Nephron (organoid): ENCODE measurements around the gene VANGL2.

Experiments used
- H3K27ac Mint-ChIP-seq, 3 experiments: 2 replicates each; pipeline ENCODE4 v1.8.0; 2020; ENCODE audit warnings: mixed read lengths in 3 of 3, mild to moderate bottlenecking in 2 of 3, moderate library complexity in 1 of 3
- H3K27me3 Mint-ChIP-seq: 2 replicates; pipeline ENCODE4 v1.8.0; 2021; ENCODE audit warnings: low read depth, mild to moderate bottlenecking, moderate library complexity, mixed read lengths
- H3K36me3 Mint-ChIP-seq: 2 replicates; pipeline ENCODE4 v1.8.0; 2020; ENCODE audit warnings: low read depth, mixed read lengths
- H3K4me1 Mint-ChIP-seq: 2 replicates; pipeline ENCODE4 v1.8.0; 2020; ENCODE audit warnings: mixed read lengths
- H3K4me3 Mint-ChIP-seq, 3 experiments: 2 replicates each; pipeline ENCODE4 v1.8.0; 2020; ENCODE audit warnings: mild to moderate bottlenecking in 3 of 3, mixed read lengths in 3 of 3, moderate library complexity in 2 of 3
- H3K9me3 Mint-ChIP-seq: 2 replicates; pipeline ENCODE4 v1.8.0; 2020; ENCODE audit warnings: mixed read lengths
- TF ChIP-seq, protein P1 (sequence below), 3 experiments: fragments of 200-600 bp; sonication (generic); IDR thresholded peaks; one replicate each; pipeline ENCODE4 v1.5.0; 2021; ENCODE audit warnings: antibody characterized with exemption in 3 of 3; ENCODE audit not compliant: unreplicated experiment in 3 of 3

Gene VANGL2

DNA sequence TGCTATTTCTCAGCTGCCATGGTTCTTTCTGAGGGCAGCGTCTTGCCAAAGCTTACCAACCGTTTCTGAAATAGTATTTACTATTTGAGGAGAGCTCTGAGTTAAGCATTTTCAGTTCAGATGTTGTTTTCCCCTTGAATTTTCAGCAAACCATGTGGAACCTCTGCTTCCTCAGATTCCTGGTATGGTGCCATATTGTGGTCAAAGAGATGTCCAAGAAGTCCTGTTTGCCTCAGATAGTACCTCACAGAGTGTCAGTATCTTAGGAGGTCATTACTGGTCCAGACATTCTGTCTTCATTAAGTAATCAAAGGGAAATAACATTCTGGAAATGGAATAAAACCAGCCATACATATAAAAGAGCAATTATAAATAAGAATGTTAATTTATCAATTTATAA is 36.6 kb downstream of the VANGL2 start:
- no peaks in the 10 kb centered on the region for H3K27me3 Mint-ChIP-seq
- H3K4me1 Mint-ChIP-seq, result no peaks in the 10 kb centered on the region
- H3K4me3 Mint-ChIP-seq, result no peak overlapping the region
- H3K36me3 Mint-ChIP-seq, result no peaks in the 10 kb centered on the region
- TF ChIP-seq, protein P1, sequence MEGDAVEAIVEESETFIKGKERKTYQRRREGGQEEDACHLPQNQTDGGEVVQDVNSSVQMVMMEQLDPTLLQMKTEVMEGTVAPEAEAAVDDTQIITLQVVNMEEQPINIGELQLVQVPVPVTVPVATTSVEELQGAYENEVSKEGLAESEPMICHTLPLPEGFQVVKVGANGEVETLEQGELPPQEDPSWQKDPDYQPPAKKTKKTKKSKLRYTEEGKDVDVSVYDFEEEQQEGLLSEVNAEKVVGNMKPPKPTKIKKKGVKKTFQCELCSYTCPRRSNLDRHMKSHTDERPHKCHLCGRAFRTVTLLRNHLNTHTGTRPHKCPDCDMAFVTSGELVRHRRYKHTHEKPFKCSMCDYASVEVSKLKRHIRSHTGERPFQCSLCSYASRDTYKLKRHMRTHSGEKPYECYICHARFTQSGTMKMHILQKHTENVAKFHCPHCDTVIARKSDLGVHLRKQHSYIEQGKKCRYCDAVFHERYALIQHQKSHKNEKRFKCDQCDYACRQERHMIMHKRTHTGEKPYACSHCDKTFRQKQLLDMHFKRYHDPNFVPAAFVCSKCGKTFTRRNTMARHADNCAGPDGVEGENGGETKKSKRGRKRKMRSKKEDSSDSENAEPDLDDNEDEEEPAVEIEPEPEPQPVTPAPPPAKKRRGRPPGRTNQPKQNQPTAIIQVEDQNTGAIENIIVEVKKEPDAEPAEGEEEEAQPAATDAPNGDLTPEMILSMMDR (IDR thresholded peaks at IDR 0.05; ENCODE audit: unreplicated experiment in 3 of 3), result no peak
- no peaks in the 10 kb centered on the region for H3K9me3 Mint-ChIP-seq
- no peak overlapping the region for H3K27ac Mint-ChIP-seq

DNA sequence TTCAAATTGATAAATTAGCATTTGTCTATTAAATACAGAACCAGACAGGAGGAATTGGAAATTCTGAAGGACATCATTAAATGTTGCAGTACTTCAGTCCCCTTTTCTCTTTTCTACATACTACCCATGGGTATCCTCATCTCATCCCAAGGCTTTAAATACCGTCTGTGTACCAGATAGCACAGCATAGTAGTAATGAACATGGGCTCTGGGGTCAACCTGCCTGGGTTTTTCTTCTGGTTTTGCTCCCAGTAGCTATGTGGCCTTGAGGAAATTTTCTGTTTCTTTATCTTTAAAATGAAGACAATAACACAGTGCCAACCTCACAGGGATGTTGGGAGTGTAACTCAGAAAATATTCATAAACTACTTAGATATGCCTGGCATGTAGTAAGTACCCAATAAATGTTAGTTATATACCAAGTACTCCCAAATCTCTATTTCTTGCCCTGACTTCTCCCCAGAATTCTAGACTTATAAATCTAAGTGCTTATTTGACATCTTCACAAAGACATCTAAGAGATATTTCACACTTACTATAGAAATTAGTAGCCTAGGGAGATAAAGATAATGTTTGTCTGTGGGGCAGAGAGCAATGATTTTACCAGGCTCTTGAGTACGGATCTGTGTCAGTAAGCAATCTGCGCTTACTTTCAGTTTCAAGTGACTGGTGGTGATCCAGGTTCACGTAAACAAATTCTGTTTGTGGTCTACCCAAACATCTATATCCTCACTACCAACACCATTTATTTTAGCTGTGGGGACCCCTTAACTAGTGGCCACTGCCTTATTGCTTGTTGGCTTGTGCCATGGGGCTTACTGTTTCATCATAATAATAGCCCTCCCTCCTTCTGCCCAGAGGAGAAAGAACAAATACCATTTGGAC is 37.3 kb downstream of the VANGL2 start:
- TF ChIP-seq, protein P1 (IDR thresholded peaks at IDR 0.05; ENCODE audit: unreplicated experiment in 3 of 3), result no peak
- no peak overlapping the region for H3K4me3 Mint-ChIP-seq
- no peaks in the 10 kb centered on the region for H3K9me3 Mint-ChIP-seq
- no peaks in the 10 kb centered on the region for H3K36me3 Mint-ChIP-seq
- no peak overlapping the region for H3K27ac Mint-ChIP-seq
- no peaks in the 10 kb centered on the region for H3K4me1 Mint-ChIP-seq
- no peaks in the 10 kb centered on the region for H3K27me3 Mint-ChIP-seq

DNA sequence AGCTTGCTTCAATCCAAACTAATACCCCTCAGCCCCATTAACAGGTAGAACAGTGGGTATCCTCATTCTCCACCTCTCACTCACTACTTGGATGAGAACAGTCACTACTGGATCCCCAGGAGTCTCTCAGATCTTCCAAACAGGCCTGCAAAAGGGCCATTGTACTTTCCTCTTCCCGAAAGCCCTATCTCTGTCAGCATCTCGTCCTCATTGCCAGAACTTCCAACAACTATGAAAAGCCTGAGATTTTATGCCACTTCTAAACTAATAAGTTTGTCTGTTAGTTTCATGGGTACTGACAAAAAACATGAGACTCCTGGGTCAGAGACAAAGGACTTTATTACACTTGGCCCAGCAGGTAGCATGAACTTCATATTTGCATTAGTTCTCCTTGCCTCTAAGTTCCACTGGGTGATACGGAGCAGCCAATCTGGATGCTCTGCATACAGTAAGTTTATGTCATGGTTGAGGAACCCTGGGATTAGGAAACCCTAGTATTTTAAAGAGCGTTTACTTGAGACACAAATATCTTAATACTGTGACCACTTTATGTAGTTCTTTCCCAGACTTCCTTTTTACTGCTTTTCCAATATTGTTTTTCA is 38.1 kb downstream of the VANGL2 start:
- no peaks in the 10 kb centered on the region for H3K27me3 Mint-ChIP-seq
- H3K4me3 Mint-ChIP-seq, result no peak overlapping the region
- no peaks in the 10 kb centered on the region for H3K9me3 Mint-ChIP-seq
- H3K27ac Mint-ChIP-seq, result no peak overlapping the region
- TF ChIP-seq, protein P1 (IDR thresholded peaks at IDR 0.05; ENCODE audit: unreplicated experiment in 3 of 3), result no peak
- H3K36me3 Mint-ChIP-seq, result no peaks in the 10 kb centered on the region
- H3K4me1 Mint-ChIP-seq, result no peaks in the 10 kb centered on the region

DNA sequence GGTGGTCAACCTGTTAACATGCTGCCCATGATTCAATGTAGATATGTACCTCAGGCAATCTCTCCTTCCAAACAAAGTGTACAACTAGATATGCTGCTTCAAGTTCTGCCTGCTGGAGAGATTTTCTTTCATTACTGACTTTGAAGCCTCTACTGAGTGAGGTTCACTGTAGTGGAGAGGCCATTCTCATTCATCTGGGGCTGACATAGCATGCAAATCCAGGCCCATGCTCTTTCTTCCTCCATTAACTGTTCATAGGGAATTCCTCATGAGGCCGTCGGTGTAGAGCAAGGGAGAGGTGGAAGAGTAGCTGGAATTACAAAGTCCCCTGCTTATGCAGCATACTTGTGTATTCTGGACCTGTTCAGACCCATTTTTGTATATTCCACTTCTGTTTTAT is 38.6 kb downstream of the VANGL2 start:
- TF ChIP-seq, protein P1 (IDR thresholded peaks at IDR 0.05; ENCODE audit: unreplicated experiment in 3 of 3), result no peak
- no peaks in the 10 kb centered on the region for H3K36me3 Mint-ChIP-seq
- H3K9me3 Mint-ChIP-seq, result no peaks in the 10 kb centered on the region
- H3K4me3 Mint-ChIP-seq, result no peak overlapping the region
- H3K27ac Mint-ChIP-seq, result no peak overlapping the region
- no peaks in the 10 kb centered on the region for H3K27me3 Mint-ChIP-seq
- no peaks in the 10 kb centered on the region for H3K4me1 Mint-ChIP-seq

DNA sequence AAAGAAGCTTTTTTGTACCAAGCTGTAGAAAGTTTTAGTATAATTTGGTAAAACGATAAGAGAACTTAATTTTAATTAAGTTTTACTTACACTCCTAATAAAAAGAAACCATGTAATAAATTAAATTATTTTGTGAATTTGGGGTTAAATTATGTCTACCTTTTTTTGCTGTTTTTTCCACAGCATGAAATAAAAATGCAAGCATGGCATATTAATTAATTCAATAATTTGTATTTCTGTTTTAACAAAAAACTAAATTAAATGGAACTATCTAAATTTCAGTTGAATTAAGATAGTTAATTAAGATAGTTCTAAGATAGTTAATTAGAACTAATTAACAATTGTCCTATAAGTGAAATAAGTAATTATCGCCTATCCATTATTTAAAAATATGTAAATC is 39.4 kb downstream of the VANGL2 start:
- TF ChIP-seq, protein P1 (IDR thresholded peaks at IDR 0.05; ENCODE audit: unreplicated experiment in 3 of 3), result no peak
- no peak overlapping the region for H3K27ac Mint-ChIP-seq
- no peaks in the 10 kb centered on the region for H3K9me3 Mint-ChIP-seq

More for the DNA sequence above, 39.4 kb downstream of the VANGL2 start:
- no peaks in the 10 kb centered on the region for H3K4me1 Mint-ChIP-seq
- no peaks in the 10 kb centered on the region for H3K27me3 Mint-ChIP-seq
- no peak overlapping the region for H3K4me3 Mint-ChIP-seq
- H3K36me3 Mint-ChIP-seq, result no peaks in the 10 kb centered on the region
